ENCODE data around the gene TCFL5. TPM values are rescaled to one million over a fixed set of nuclear protein-coding genes. Genes with fewer than 3 reads are reported as not detected.

TCFL5 gene
- total RNA-seq, 1 experiment from 2014 or later, result 23.8 TPM

GRCh38 chr20:62808211-62808865 is 53.3 kb downstream of the TCFL5 start:
- Histone ChIP-seq H3K4me1 (ENCODE audit: control insufficient read depth, insufficient read depth, low read length) (peaks cover 33% of the 10 kb centered on the region), H3K4me3 (ENCODE audit: low read depth in 2 of 2, low read length in 2 of 2) (no peak overlapping the region), H3K27me3 (ENCODE audit: control insufficient read depth, insufficient read depth, low read length) (no peaks in the 10 kb centered on the region), H3K36me3 (ENCODE audit: control insufficient read depth, insufficient read depth, low read length) (peaks cover 7% of the 10 kb centered on the region), H3K27ac (ENCODE audit: low read length) (no peak overlapping the region; the same call in 1 of the 2 replicates), H3K9me3 (ENCODE audit: control insufficient read depth, insufficient read depth, low read depth, low read length) (no peaks in the 10 kb centered on the region)
- intact Hi-C loops (cut with micrococcal nuclease; ENCODE audit: unreplicated experiment) (no loop called here), in situ Hi-C loops (cut with HindIII; ENCODE audit: low pct_unique_long_range_greater_than_20kb, low sequenced_read_pairs) (no loop called here)
- ChIA-PET POLR2A (interaction anchor here (0.6 kb wide), 1 partner anchor 101 kb away, joined by 4 read pairs; no protein-coding TSS in a partner anchor), CTCF (interaction anchor here (0.6 to 1.7 kb wide), 7 partner anchors 14 to 398 kb away, joined by 3 to 6 read pairs (median 5); no protein-coding TSS in a partner anchor)
- TF ChIP-seq TCF7L2 (IDR thresholded peaks at IDR 0.05; ENCODE audit: low read depth, low read length) (no peak), CTCF (IDR thresholded peaks at IDR 0.05) (peak; percentile 97), POLR2AphosphoS5 (IDR thresholded peaks at IDR 0.05; ENCODE audit: low read depth, low read length) (no peak), REST (IDR thresholded peaks at IDR 0.05; ENCODE audit: insufficient read depth in 1 of 2, low read depth in 2 of 2, low read length in 1 of 2) (no peak), SIN3A (IDR thresholded peaks at IDR 0.05; ENCODE audit: borderline replicate concordance, insufficient read depth, low read depth, low read length) (no peak)
- no TSS peak for BruUV-seq (replicated peaks)
- no peak for DNase-seq (ENCODE audit: low read depth, low spot score)
- peak; percentile 62 for ATAC-seq

- no TSS peak for BruUV-seq (replicated peaks)
- DNase-seq (ENCODE audit: low read depth, low spot score) (no peak), ATAC-seq (no peak)
- H3K4me3 ChIP-seq (ENCODE audit: low read depth in 2 of 2, low read length in 2 of 2), result no peak overlapping the region
- POLR2A ChIA-PET, result no interaction called here
- CTCF ChIA-PET, result interaction anchor here (0.5 to 1.7 kb wide), 7 partner anchors 13 to 397 kb away, joined by 3 to 6 read pairs (median 4); no protein-coding TSS in a partner anchor
- in situ Hi-C loops (cut with HindIII; ENCODE audit: low pct_unique_long_range_greater_than_20kb, low sequenced_read_pairs) (no loop called here), intact Hi-C loops (cut with micrococcal nuclease; ENCODE audit: unreplicated experiment) (no loop called here)
- H3K4me1 ChIP-seq (ENCODE audit: control insufficient read depth, insufficient read depth, low read length), result peaks cover 33% of the 10 kb centered on the region
- peaks cover 7% of the 10 kb centered on the region for H3K36me3 ChIP-seq (ENCODE audit: control insufficient read depth, insufficient read depth, low read length)
- TF ChIP-seq CTCF (IDR thresholded peaks at IDR 0.05) (no peak), TCF7L2 (IDR thresholded peaks at IDR 0.05; ENCODE audit: low read depth, low read length) (no peak), SIN3A (IDR thresholded peaks at IDR 0.05; ENCODE audit: borderline replicate concordance, insufficient read depth, low read depth, low read length) (no peak), REST (IDR thresholded peaks at IDR 0.05; ENCODE audit: insufficient read depth in 1 of 2, low read depth in 2 of 2, low read length in 1 of 2) (no peak), POLR2AphosphoS5 (IDR thresholded peaks at IDR 0.05; ENCODE audit: low read depth, low read length) (no peak)
- peak overlapping the region; percentile 93 for H3K27ac ChIP-seq (ENCODE audit: low read length)
- no peaks in the 10 kb centered on the region for H3K27me3 ChIP-seq (ENCODE audit: control insufficient read depth, insufficient read depth, low read length)
- H3K9me3 ChIP-seq (ENCODE audit: control insufficient read depth, insufficient read depth, low read depth, low read length), result no peaks in the 10 kb centered on the region
These were observed 54.0 kb downstream of the TCFL5 start for GRCh38 chr20:62807444-62808210.
